RWPE1 (cell line): ENCODE data around the gene WHAMM.
"Not testable (repeated sequence)": the region's sequence is repeated elsewhere in the genome, so short reads cannot be mapped to it uniquely, and the experiment has no call there.

Experiments
- CTCF ChIA-PET: fragments of 350-600 bp; sonication (Branson Sonifier 250); formaldehyde crosslinking; extraction: SDS; loops from one replicate; lab custom pipeline; 2021; lab: Yijun Ruan, JAX
- POLR2A ChIA-PET: fragments of 400-600 bp; formaldehyde crosslinking; extraction: SDS; loops from one replicate; lab custom pipeline; 2020; ENCODE audit warnings: antibody characterized with exemption; ENCODE audit not compliant: low non-redundant PET; lab: Yijun Ruan, JAX
- DNase-seq: peaks from one replicate; pipeline ENCODE4 v3.0.0; 2012; ENCODE audit warnings: low spot score
- H3K27ac ChIP-seq: fragments of 450-650 bp; 2 replicates; pipeline ENCODE4 v1.5.1; 2017
- TF ChIP-seq, protein P1 (sequence below): fragments of 450-650 bp; conservative IDR thresholded peaks from 2 replicates; pipeline ENCODE4 v1.5.1; 2017; ENCODE audit warnings: low read depth, mild to moderate bottlenecking

WHAMM gene

DNA sequence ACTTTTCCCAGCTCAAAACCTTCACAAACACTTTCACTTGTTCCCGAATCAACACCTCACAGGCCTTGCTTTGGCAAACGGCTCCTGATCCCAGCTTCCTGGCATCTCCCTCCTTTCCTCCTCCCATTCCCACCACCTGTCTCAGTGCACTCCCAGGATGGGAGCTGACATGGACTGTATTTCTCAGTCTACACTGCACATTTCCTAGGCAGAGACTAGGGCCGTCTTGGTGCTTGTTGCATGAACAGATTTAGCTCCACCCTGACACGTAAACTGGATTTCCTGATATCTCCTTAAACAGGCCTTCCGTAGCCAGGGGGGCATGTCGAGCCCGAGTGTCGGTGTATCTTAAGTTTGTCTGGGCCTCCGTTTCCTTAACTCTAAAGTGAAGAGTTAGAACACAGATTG, 790 bp upstream of the WHAMM start:
- no peak for DNase-seq

DNA sequence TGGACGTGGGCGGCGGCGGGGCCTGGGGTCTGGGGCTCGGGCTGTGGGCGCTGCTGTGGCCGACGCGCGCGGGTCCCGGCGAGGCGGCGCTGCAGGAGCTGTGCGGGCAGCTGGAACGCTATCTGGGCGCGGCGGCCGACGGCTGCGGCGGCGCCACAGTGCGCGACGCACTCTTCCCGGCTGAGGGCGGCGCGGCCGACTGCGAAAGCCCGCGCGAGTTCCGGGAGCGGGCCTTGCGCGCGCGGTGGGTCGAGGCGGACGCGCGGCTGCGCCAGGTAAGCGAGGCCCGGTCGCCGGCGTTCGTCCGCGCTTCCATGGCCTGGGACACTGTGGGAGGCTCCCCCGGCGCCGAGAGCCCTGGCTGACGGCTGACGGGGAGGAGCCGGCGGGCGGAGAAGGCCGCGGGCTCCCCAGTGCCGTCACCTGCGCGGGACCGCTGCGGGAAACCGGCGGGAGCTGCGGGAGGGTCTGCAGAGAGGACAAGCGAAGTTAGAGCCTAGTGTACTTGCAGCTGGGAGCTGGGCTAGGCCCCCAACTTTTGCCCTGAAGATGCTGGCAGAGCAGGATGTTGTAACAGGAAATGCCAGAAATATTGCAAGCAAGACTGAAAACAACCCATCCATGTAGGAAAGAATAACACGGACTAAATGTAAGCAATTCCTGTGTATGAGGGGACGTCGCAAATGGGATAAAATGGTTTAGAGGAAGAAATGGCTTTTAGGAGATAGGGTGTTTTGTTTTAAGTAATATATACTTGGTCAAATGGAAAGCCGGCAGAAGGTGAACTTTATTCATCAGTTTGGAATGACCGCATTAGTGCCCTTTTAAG, 847 bp downstream of the WHAMM start:
- DNase-seq: no peak
- TF ChIP-seq, protein P1, sequence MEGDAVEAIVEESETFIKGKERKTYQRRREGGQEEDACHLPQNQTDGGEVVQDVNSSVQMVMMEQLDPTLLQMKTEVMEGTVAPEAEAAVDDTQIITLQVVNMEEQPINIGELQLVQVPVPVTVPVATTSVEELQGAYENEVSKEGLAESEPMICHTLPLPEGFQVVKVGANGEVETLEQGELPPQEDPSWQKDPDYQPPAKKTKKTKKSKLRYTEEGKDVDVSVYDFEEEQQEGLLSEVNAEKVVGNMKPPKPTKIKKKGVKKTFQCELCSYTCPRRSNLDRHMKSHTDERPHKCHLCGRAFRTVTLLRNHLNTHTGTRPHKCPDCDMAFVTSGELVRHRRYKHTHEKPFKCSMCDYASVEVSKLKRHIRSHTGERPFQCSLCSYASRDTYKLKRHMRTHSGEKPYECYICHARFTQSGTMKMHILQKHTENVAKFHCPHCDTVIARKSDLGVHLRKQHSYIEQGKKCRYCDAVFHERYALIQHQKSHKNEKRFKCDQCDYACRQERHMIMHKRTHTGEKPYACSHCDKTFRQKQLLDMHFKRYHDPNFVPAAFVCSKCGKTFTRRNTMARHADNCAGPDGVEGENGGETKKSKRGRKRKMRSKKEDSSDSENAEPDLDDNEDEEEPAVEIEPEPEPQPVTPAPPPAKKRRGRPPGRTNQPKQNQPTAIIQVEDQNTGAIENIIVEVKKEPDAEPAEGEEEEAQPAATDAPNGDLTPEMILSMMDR: 0 out of 2 replicates have a peak, but pooled peaks have one; percentile 6
- peak overlapping the region; percentile 98 for H3K27ac ChIP-seq
- CTCF ChIA-PET: interaction anchor here (0.6 to 1.4 kb wide), 6 partner anchors 25 to 271 kb away, joined by 3 to 4 read pairs (median 3); no protein-coding TSS in a partner anchor
- POLR2A ChIA-PET: interaction anchor here (0.5 to 0.9 kb wide), 2 partner anchors 58 to 68 kb away, joined by 3 read pairs; no protein-coding TSS in a partner anchor

More for the DNA sequence above, 790 bp upstream of the WHAMM start:
- TF ChIP-seq, protein P1: no peak
- ChIA-PET POLR2A (no interaction called here), CTCF (no interaction called here)
- peak overlapping the region; percentile 98 for H3K27ac ChIP-seq

DNA sequence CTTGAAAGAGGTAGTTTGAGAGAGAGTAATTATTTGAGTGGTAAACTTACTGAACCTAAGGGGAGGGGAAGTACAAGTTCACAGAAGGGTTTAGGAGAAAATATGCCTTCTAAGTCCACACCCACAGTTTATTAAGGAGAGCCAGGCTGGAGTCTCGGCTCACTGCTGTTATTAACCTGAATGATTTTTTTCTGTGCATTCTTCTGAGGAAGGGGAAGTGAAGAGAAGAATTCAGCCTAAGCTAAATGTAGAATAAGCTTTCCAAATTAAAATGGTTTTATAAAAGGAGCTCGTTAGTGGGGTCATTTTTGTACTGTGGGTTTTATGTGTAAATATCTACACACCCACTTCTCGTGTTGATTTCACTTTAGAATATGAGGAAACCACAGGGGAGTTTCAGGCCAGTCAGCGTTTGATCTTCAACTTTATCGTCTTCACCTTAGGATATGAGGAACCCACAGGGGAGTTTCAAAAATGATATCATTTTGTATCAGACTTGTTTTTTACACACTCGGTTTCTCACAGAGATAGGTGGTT, 1.5 kb downstream of the WHAMM start:
- TF ChIP-seq, protein P1: no peak
- DNase-seq: no peak
- ChIA-PET POLR2A (interaction anchor here (0.5 kb wide), 1 partner anchor 69 kb away, joined by 3 read pairs; no protein-coding TSS in a partner anchor), CTCF (interaction anchor here (0.6 to 1.4 kb wide), 4 partner anchors 26 to 226 kb away, joined by 3 read pairs; no protein-coding TSS in a partner anchor)
- H3K27ac ChIP-seq: peak overlapping the region; percentile 98; the same call in 1 of the 2 replicates

DNA sequence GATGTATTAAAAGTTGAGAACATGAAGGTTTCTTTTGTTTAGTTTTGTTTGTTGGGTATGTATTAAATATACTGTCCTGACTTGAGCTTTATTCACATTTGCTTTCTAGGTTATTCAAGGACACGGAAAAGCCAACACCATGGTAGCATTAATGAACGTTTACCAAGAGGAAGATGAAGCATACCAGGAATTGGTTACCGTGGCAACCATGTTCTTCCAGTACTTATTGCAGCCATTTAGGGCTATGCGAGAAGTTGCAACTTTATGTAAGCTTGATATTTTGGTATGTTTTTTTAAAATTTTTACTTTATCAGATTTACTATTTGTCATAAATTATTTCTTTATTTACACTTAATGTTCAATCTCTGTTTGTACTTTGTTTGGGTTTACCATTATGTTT, 3.6 kb downstream of the WHAMM start:
- no peak for DNase-seq
- TF ChIP-seq, protein P1: no peak
- ChIA-PET CTCF (no interaction called here), POLR2A (no interaction called here)
- no peak overlapping the region for H3K27ac ChIP-seq

DNA sequence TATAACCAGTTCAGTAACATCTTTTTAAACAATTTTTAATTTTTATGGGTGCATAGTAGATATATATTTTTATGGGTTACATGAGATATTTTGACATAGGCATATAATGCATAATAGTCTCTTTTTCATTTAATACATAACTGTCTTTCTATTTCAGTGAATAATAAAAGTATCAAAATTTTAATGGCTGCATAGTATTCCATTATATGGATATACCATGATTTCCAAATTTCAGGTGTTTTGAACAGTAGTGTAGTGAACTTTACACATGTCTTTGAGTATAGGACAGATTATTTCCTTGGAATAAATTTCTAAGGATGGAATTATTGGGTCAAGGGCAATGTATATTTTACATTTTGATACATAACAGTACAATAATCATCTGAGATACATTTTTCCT, 10.7 kb downstream of the WHAMM start:
- no peak overlapping the region for H3K27ac ChIP-seq
- DNase-seq: no peak
- ChIA-PET CTCF (no interaction called here), POLR2A (no interaction called here)
- TF ChIP-seq, protein P1: no peak

DNA sequence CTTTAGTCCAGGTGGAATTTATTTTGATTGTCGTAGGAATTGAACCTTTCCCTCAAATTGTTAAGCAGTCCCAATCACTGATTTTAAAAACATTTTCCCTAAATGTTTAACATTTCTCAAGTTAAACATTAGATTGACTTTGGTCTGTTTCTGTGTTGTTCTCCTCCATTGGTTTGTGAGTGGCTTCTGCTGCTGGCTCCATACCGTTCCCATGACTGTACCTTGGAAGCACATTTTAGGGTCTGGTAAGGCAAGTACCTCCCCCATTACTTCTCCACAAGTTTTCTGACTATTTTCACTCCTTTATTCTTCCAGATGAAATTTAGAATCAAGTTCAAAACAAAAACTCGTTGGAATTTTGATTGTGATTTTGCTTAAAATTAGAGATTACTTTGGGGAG, 12.0 kb downstream of the WHAMM start:
- H3K27ac ChIP-seq, CTCF ChIA-PET, DNase-seq, POLR2A ChIA-PET: not testable (repeated sequence)

DNA sequence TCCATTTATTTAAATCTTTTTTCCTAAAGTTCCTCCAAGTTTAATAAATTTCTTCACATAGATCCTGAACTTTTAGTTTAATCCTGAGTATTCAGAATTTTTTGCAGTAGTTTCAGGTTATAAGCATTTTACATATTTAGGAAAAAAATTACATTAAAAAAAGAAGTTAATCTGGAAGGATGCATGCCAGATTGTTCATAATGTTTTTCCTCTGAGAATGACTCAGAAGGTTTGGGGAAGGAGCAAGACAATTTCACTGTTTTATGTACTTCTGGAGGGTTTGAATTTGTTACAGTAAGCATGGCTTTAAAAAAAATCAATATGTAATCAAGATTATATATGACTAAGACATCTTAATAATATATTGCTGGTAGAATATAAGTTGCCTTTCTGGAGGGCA, 12.4 kb downstream of the WHAMM start:
- POLR2A ChIA-PET, H3K27ac ChIP-seq, DNase-seq, CTCF ChIA-PET: not testable (repeated sequence)
